Mammary epithelial cell (primary cell): ENCODE results near the gene PIR.

Source experiments
- EZH2 ChIP-seq: IDR thresholded peaks from 2 replicates; pipeline ENCODE4 v1.6.1; 2012; ENCODE audit warnings: low read length, inconsistent platforms, borderline replicate concordance
- TF ChIP-seq, protein P1 (sequence below), 2 donors: IDR thresholded peaks in 1 of 2; conservative IDR thresholded peaks in 1 of 2; 2 replicates each; pipeline ENCODE4 v1.5.1; 2011 to 2012; ENCODE audit warnings: inconsistent platforms in 2 of 2, low read length in 2 of 2, mild to moderate bottlenecking in 2 of 2, control low read depth in 1 of 2, low read depth in 1 of 2; ENCODE audit not compliant: insufficient read depth in 1 of 2; ENCODE audit errors: extremely low read depth in 1 of 2

DNA sequence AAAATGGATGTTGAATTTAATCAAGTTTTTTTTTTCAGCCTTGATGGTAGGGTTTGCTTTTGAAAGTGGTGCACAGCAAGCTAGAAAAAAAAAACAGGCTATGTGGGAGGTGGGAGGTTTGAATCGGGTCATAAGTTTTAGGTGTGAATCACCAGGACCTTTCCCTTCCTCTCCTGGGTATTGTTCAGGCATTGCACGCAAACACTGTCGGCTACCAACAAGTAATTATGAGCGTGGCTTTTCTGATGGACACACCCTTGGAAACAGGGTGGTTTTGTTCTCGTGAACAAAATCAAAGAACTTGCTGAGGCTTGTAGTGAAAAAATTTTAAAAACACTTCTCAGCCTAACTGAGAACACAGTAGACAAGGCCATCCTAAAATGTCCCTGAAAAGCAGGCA, 18.1 kb downstream of the PIR start:
- TF ChIP-seq, protein P1, sequence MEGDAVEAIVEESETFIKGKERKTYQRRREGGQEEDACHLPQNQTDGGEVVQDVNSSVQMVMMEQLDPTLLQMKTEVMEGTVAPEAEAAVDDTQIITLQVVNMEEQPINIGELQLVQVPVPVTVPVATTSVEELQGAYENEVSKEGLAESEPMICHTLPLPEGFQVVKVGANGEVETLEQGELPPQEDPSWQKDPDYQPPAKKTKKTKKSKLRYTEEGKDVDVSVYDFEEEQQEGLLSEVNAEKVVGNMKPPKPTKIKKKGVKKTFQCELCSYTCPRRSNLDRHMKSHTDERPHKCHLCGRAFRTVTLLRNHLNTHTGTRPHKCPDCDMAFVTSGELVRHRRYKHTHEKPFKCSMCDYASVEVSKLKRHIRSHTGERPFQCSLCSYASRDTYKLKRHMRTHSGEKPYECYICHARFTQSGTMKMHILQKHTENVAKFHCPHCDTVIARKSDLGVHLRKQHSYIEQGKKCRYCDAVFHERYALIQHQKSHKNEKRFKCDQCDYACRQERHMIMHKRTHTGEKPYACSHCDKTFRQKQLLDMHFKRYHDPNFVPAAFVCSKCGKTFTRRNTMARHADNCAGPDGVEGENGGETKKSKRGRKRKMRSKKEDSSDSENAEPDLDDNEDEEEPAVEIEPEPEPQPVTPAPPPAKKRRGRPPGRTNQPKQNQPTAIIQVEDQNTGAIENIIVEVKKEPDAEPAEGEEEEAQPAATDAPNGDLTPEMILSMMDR (conservative IDR thresholded peaks at IDR 0.05 in 1 of 2, IDR thresholded peaks at IDR 0.05 in 1 of 2; ENCODE audit: extremely low read depth in 1 of 2, insufficient read depth in 1 of 2, low read depth in 1 of 2, low read length in 2 of 2): no peak
- TF ChIP-seq EZH2: no peak
